HCT116 (cell line): ENCODE measurements around the gene TMEM184A.

Experiments used
- EZH2 ChIP-seq: fragments of 200-600 bp; sonication (generic); IDR thresholded peaks from 2 replicates; pipeline ENCODE4 v1.6.1; 2017; ENCODE audit warnings: antibody characterized with exemption, mixed run types
- EZH2phosphoT487 ChIP-seq: fragments of 200-600 bp; IDR thresholded peaks from 2 replicates; pipeline ENCODE4 v1.6.1; 2018; ENCODE audit warnings: antibody characterized with exemption, borderline replicate concordance
- POLR2A ChIP-seq: IDR thresholded peaks from 2 replicates; pipeline ENCODE4 v1.7.0; 2011; ENCODE audit warnings: borderline replicate concordance; ENCODE audit not compliant: insufficient read depth, insufficient read length; ENCODE audit errors: extremely low read depth
- SRF ChIP-seq: IDR thresholded peaks from 2 replicates; pipeline ENCODE4 v1.6.1; 2012; ENCODE audit warnings: low read depth
- TCF7L2 ChIP-seq: IDR thresholded peaks from 2 replicates; pipeline ENCODE4 v1.7.0; 2011; ENCODE audit warnings: borderline replicate concordance, inconsistent platforms; ENCODE audit not compliant: insufficient read depth, insufficient read length; ENCODE audit errors: extremely low read depth
- YY1 ChIP-seq: IDR thresholded peaks from 2 replicates; pipeline ENCODE4 v1.6.1; 2011; ENCODE audit warnings: low read length, low read depth, moderate library complexity, mild to moderate bottlenecking; ENCODE audit not compliant: insufficient replicate concordance; ENCODE audit errors: extremely low read depth
- TF ChIP-seq, protein P1 (sequence below), 3 experiments: fragments of 200-600 bp in 1 of 3; sonication (generic) in 1 of 3; IDR thresholded peaks in 2 of 3; conservative IDR thresholded peaks in 1 of 3; 2 replicates each; pipeline ENCODE4 v1.5.1; 2012 to 2017; ENCODE audit warnings: low read depth in 2 of 3, low read length in 2 of 3, antibody characterized with exemption in 1 of 3, borderline replicate concordance in 1 of 3, control low read depth in 1 of 3, mild to moderate bottlenecking in 1 of 3, mixed read lengths in 1 of 3, mixed run types in 1 of 3, moderate library complexity in 1 of 3; ENCODE audit not compliant: insufficient read depth in 1 of 3
- TF ChIP-seq, protein P2 (sequence below): IDR thresholded peaks from 2 replicates; pipeline ENCODE4 v1.6.1; 2012; ENCODE audit warnings: low read depth

DNA sequence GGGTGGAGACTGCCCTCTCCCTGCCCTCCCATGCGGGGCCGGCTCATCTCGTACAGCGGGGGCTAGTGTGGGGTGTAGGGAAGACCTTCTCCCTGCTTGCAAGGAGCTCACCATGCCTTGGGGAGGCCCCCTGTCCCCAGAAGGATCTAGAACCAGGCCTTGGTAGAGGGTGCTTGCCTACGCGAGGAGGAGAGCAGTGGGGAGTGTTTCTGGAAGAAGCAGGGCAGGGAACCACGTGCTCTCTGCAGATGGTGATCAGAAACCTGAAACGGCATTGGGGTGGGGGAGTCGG lies 22.8 kb downstream of the TMEM184A start:
- TF ChIP-seq TCF7L2 (no peak), EZH2phosphoT487 (no peak), YY1 (no peak), SRF (no peak), POLR2A (no peak), EZH2 (no peak)
- TF ChIP-seq, protein P1, sequence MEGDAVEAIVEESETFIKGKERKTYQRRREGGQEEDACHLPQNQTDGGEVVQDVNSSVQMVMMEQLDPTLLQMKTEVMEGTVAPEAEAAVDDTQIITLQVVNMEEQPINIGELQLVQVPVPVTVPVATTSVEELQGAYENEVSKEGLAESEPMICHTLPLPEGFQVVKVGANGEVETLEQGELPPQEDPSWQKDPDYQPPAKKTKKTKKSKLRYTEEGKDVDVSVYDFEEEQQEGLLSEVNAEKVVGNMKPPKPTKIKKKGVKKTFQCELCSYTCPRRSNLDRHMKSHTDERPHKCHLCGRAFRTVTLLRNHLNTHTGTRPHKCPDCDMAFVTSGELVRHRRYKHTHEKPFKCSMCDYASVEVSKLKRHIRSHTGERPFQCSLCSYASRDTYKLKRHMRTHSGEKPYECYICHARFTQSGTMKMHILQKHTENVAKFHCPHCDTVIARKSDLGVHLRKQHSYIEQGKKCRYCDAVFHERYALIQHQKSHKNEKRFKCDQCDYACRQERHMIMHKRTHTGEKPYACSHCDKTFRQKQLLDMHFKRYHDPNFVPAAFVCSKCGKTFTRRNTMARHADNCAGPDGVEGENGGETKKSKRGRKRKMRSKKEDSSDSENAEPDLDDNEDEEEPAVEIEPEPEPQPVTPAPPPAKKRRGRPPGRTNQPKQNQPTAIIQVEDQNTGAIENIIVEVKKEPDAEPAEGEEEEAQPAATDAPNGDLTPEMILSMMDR (IDR thresholded peaks at IDR 0.05 in 2 of 3, conservative IDR thresholded peaks at IDR 0.05 in 1 of 3; ENCODE audit: borderline replicate concordance in 1 of 3, insufficient read depth in 1 of 3, low read depth in 2 of 3, low read length in 2 of 3) = no peak
- TF ChIP-seq, protein P2, sequence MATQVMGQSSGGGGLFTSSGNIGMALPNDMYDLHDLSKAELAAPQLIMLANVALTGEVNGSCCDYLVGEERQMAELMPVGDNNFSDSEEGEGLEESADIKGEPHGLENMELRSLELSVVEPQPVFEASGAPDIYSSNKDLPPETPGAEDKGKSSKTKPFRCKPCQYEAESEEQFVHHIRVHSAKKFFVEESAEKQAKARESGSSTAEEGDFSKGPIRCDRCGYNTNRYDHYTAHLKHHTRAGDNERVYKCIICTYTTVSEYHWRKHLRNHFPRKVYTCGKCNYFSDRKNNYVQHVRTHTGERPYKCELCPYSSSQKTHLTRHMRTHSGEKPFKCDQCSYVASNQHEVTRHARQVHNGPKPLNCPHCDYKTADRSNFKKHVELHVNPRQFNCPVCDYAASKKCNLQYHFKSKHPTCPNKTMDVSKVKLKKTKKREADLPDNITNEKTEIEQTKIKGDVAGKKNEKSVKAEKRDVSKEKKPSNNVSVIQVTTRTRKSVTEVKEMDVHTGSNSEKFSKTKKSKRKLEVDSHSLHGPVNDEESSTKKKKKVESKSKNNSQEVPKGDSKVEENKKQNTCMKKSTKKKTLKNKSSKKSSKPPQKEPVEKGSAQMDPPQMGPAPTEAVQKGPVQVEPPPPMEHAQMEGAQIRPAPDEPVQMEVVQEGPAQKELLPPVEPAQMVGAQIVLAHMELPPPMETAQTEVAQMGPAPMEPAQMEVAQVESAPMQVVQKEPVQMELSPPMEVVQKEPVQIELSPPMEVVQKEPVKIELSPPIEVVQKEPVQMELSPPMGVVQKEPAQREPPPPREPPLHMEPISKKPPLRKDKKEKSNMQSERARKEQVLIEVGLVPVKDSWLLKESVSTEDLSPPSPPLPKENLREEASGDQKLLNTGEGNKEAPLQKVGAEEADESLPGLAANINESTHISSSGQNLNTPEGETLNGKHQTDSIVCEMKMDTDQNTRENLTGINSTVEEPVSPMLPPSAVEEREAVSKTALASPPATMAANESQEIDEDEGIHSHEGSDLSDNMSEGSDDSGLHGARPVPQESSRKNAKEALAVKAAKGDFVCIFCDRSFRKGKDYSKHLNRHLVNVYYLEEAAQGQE = no peak
